NCI-H345 (cell line): ENCODE results near the gene GNB1L.

Source experiments
- DNase-seq: peaks from one replicate; lab custom pipeline; 2025; lab: John Stamatoyannopoulos, UW

GNB1L gene

GRCh38 chr22:19775496-19776325 lies 79.0 kb downstream of the GNB1L start:
- DNase-seq, result no peak

DNA sequence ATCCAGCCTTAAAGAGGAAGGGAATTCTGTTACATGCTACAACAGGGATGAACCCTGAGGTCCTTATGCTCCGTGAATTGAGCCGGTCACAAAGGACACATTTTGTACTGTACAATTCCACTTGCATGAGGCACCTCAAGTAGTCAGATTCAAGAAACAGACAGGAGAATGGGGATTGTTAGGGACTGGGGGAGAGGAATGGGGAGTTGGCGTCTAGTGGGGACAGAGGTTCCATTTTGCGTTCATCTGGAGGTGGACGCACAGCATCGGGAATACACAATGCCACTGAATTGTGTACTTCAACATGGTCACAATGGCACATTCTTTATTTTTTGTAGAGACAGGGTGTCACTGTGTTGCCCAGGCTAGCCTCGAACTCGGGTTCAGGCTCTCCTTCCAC lies 80.0 kb downstream of the GNB1L start:
- no peak for DNase-seq

DNA sequence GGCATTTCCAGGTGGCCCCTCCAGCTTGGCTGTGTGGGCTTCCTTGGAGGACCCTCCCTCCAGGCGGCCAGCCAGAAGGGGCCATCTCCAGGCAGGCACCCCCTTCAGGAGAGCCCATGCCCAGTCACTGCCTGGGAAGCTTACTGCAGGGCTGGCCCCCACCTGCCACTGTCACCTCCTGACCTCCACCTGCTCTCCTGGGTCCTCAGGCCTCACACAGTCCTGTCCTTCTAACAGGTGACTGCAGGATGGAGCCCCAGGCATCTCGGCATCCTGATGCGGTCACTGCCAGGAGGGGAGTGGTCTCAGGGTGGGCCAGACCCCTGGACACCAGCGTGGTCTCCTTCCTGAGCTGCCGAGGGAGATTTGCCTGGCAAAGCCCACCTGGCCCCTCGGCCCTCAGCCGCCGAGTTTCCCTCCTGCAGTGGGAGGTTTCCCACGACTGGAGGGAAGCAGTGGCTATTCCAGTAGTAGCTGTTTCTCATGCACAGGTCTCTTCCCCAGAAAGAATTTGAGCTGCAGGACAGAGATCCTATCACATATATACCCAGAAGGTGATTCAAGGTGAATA lies 81.1 kb downstream of the GNB1L start:
- no peak for DNase-seq

- DNase-seq, result no peak
Observed at GRCh38 chr22:19772673-19773469, 81.8 kb downstream of the GNB1L start.

- no peak for DNase-seq
Observed at GRCh38 chr22:19772422-19772672, 82.3 kb downstream of the GNB1L start.

GRCh38 chr22:19770349-19771220 lies 84.1 kb downstream of the GNB1L start:
- no peak for DNase-seq

- no peak for DNase-seq
Observed at GRCh38 chr22:19769393-19769715, 85.3 kb downstream of the GNB1L start.

GRCh38 chr22:19767427-19768341 lies 87.0 kb downstream of the GNB1L start:
- no peak for DNase-seq

DNA sequence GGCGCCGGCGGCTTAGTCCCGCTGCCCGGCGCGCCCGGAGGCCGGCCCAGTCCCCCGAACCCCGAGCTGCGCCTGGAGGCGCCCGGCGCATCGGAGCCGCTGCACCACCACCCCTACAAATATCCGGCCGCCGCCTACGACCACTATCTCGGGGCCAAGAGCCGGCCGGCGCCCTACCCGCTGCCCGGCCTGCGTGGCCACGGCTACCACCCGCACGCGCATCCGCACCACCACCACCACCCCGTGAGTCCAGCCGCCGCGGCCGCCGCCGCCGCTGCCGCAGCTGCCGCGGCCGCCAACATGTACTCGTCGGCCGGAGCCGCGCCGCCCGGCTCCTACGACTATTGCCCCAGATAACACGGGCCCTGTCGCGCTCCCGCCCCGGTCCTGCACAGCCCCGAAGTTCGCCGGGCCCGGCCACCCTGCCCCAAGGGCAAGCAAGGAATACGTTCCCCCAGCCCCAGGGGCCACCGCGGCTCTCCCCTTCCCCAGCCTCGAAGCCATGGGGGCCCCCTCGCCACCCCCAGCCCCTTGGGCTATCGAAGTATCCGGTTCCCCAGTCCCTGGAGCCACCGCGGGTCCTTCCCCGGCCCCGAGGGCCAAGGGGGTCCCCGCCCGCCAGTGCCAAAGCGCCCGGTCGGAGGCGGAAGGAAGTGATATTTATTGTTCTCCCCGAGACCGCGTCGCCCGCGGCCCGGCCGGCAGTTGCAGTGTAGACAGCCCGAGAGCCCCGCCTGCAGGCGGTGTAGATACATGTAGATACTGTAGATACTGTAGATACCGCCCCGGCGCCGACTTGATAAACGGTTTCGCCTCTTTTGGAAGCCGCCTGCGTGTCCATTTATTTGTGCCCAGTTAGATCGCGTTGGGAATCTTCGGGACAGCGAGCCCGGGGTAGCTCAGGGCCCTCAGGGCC lies 87.9 kb downstream of the GNB1L start:
- no peak for DNase-seq

GRCh38 chr22:19766240-19766510 lies 88.5 kb downstream of the GNB1L start:
- DNase-seq, result no peak

- DNase-seq, result no peak
Observed at GRCh38 chr22:19765477-19766239, 89.0 kb downstream of the GNB1L start.

DNA sequence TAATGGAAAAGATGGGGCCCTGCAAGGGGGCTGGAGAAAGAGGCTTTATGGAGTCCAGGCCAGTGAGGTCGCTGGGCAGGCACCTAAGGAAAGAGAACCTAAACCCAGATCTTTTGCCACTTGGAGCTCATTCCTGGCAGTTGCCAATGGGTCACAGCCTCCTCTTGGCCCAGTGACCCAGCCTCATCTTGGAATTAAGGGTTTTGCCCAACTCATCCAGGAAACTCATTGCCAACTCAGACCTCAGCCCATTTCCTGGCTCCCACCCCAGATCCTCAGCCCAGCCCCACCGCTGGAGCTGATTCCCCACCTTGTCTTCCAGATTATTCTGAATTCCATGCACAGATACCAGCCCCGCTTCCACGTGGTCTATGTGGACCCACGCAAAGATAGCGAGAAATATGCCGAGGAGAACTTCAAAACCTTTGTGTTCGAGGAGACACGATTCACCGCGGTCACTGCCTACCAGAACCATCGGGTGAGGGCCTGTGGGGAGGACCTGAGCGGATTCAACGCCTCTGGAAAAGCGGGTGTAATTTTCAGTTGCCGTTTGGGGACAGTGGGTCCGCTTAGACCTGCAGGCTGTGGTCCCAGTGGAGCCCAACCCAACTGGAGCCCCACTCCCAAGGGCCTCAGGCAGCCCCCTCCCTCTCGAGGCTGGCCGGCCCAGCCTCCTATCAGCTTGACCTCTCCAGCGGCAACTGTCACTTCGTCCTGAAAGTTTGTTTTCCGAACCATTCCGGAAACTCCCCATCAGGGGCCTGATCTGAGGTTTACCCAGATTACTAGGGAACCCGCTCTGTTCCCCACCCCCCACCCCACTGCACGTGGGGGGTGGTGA lies 89.8 kb downstream of the GNB1L start:
- DNase-seq, result no peak

- no peak for DNase-seq
Observed at GRCh38 chr22:19764299-19764593, 90.4 kb downstream of the GNB1L start.

GRCh38 chr22:19763458-19764298 lies 91.0 kb downstream of the GNB1L start:
- no peak for DNase-seq

GRCh38 chr22:19762568-19763457 lies 91.9 kb downstream of the GNB1L start:
- no peak for DNase-seq

DNA sequence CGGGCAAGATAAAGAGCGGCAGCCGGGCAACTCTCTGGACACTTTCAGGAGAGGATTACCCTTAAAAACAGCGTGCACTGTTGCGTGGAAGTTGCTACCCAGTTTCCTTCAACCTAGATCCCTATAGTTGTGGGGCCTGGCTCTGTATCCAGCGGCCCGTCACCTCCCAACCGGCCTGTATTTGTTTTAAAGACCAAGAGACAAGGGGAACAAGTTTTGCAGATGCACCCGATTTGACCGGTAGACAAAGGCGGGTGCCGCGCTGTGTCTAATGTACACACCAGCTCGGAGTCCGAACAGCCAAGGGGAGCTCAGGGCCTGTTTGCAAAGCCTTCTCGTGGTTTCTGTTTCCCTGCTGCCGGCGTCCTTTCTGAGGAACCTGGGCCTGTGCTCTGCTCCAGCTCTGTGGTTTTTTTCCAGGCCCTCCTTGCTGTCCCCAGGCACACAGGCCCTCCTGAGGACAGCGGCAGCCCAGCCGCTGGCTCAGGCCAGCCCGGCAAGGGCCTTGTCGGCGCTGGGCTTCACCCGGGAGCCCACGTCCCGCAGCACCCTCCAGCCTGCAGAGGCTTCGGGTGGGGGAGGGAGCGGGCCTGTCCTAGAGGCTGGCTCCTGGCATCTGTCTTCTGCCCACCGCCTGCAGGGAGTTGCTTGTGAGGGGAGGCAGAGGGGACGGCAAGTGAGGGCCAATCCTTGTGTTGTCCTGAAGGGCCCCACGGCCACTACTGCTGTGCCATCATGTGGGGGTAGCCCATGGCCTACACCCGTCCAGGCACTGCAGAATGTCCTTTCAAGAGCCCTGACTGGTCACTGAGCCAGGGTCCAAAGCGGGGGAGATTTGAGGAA lies 92.7 kb downstream of the GNB1L start:
- DNase-seq, result no peak
